PC-3 (cell line): ENCODE results near the gene SIX2. TPM values are rescaled to one million over a fixed set of nuclear protein-coding genes. Genes with fewer than 3 reads are reported as not detected.
A peak's percentile ranks its signal among the peaks of the same experiment; 100 is the strongest.

Experiments
- ATAC-seq: fragments of 200-7000 bp; cut with Tn5 transposase; 2 replicates; pipeline ENCODE4 v1.9.1; 2020; ENCODE audit warnings: mild to moderate bottlenecking, moderate library complexity
- BruUV-seq: library from RNA; stranded (reverse); fragments of 400-500 nt; replicated peaks from 2 replicates; lab custom pipeline; 2021; lab: Mats Ljungman, UMichigan
- CTCF ChIA-PET: fragments of 300-600 bp; sonication (Branson Sonifier 250); formaldehyde crosslinking; loops from one replicate; lab custom pipeline; 2022; ENCODE audit warnings: antibody characterized with exemption; lab: Charles Lee
- POLR2A ChIA-PET: fragments of 300-600 bp; sonication (Branson Sonifier 250); formaldehyde crosslinking; loops from one replicate; lab custom pipeline; 2022; ENCODE audit warnings: antibody characterized with exemption; ENCODE audit not compliant: unreplicated experiment; lab: Charles Lee
- DNase-seq: peaks from one replicate; pipeline ENCODE4 v3.0.0-alpha.2; 2015
- H2AFZ ChIP-seq: fragments of 300-600 bp; sonication (generic); 2 replicates; pipeline ENCODE4 v1.6.0; 2016; ENCODE audit warnings: antibody characterized with exemption, low read length
- H3F3A ChIP-seq: fragments of 300-600 bp; sonication (generic); one replicate; pipeline ENCODE4 v1.6.0; 2017; ENCODE audit warnings: antibody characterized with exemption, low read length, control low read depth, mild to moderate bottlenecking; ENCODE audit not compliant: unreplicated experiment
- H3K27ac ChIP-seq: fragments of 300-600 bp; sonication (generic); 2 replicates; pipeline ENCODE4 v1.5.1; 2016; ENCODE audit warnings: mild to moderate bottlenecking, low read length
- H3K27me3 ChIP-seq: fragments of 300-600 bp; sonication (generic); 2 replicates; pipeline ENCODE4 v1.6.1; 2016; ENCODE audit warnings: low read length, mixed read lengths
- H3K36me3 ChIP-seq: fragments of 300-600 bp; sonication (generic); 2 replicates; pipeline ENCODE4 v1.6.1; 2016; ENCODE audit warnings: low read depth, mixed run types, low read length, mixed read lengths
- H3K4me1 ChIP-seq: fragments of 300-600 bp; sonication (generic); 2 replicates; pipeline ENCODE4 v1.5.1; 2016; ENCODE audit warnings: low read length; ENCODE audit not compliant: insufficient read depth
- H3K4me2 ChIP-seq: fragments of 300-600 bp; sonication (generic); 2 replicates; pipeline ENCODE4 v1.6.0; 2016; ENCODE audit warnings: low read length
- H3K4me3 ChIP-seq: fragments of 300-600 bp; sonication (generic); 2 replicates; pipeline ENCODE4 v1.5.1; 2016; ENCODE audit warnings: mild to moderate bottlenecking, low read length, mixed read lengths
- H3K79me2 ChIP-seq: fragments of 300-600 bp; sonication (generic); 2 replicates; pipeline ENCODE4 v1.6.1; 2017; ENCODE audit warnings: low read length, mixed read lengths
- H3K9ac ChIP-seq: fragments of 300-600 bp; sonication (generic); 2 replicates; pipeline ENCODE4 v1.6.0; 2016; ENCODE audit warnings: mild to moderate bottlenecking, low read length
- H3K9me2 ChIP-seq: fragments of 300-600 bp; sonication (generic); replicated peaks from 2 replicates; pipeline ENCODE4 v1.6.1; 2016; ENCODE audit warnings: mixed run types, low read length, mixed read lengths
- H3K9me3 ChIP-seq: fragments of 300-600 bp; sonication (generic); 2 replicates; pipeline ENCODE4 v1.6.1; 2016; ENCODE audit warnings: low read length, mixed read lengths
- H4K20me1 ChIP-seq: fragments of 300-600 bp; sonication (generic); 2 replicates; pipeline ENCODE4 v1.6.1; 2016; ENCODE audit warnings: low read length, mixed read lengths
- CTCF ChIP-seq: fragments of 300-600 bp; sonication (generic); conservative IDR thresholded peaks from 2 replicates; pipeline ENCODE4 v1.5.1; 2017; ENCODE audit warnings: antibody characterized with exemption, low read depth, mild to moderate bottlenecking, low read length
- EZH2 ChIP-seq: fragments of 300-600 bp; sonication (generic); IDR thresholded peaks from one replicate; pipeline ENCODE4 v1.6.1; 2017; ENCODE audit warnings: antibody characterized with exemption, mild to moderate bottlenecking, low read length; ENCODE audit not compliant: unreplicated experiment
- EZH2phosphoT487 ChIP-seq: fragments of 300-600 bp; sonication (generic); IDR thresholded peaks from 2 replicates; pipeline ENCODE4 v1.6.1; 2018; ENCODE audit warnings: mild to moderate bottlenecking, antibody characterized with exemption, low read length, borderline replicate concordance
- intact Hi-C: fragments of 100-400 bp; cut with micrococcal nuclease; formaldehyde crosslinking; loops from 2 replicates; pipeline ENCODE4 v1.9.0; 2023
- total RNA-seq: library from RNA; depleted of rRNA; stranded (reverse); fragments of >200 nt; gene quantifications from 2 replicates; pipeline ENCODE4 v1.2.3, GENCODE V29; 2014

Gene SIX2
- total RNA-seq, 1 experiment from 2014 or later = 27.9 TPM

- Histone ChIP-seq H3K4me2 (no peak overlapping the region), H3K4me1 (peaks cover 13% of the 10 kb centered on the region), H3K9ac (no peak overlapping the region), H3K4me3 (no peak overlapping the region), H2AFZ (no peak overlapping the region), H3K79me2 (no peaks in the 10 kb centered on the region), H3K9me3 (no peaks in the 10 kb centered on the region), H3K27ac (no peak overlapping the region), H3K27me3 (no peaks in the 10 kb centered on the region), H3K9me2 (no peaks in the 10 kb centered on the region), H4K20me1 (no peaks in the 10 kb centered on the region), H3K36me3 (no peaks in the 10 kb centered on the region), H3F3A (no peaks in the 10 kb centered on the region)
- intact Hi-C loops = no loop called here
- ATAC-seq (no peak), DNase-seq (no peak)
- POLR2A ChIA-PET = no interaction called here
- BruUV-seq = no TSS peak
- no peak for TF ChIP-seq EZH2
- no peak for TF ChIP-seq EZH2phosphoT487
- no peak for TF ChIP-seq CTCF
- CTCF ChIA-PET = no interaction called here
Measured at GRCh38 chr2:45026924-45027450, 17.7 kb upstream of the SIX2 start.

GRCh38 chr2:45024600-45025291, 15.5 kb upstream of the SIX2 start:
- H3K79me2 ChIP-seq = no peaks in the 10 kb centered on the region
- no peaks in the 10 kb centered on the region for H3F3A ChIP-seq
- H3K9ac ChIP-seq = peak overlapping the region; percentile 52
- no TSS peak for BruUV-seq
- peaks cover 13% of the 10 kb centered on the region for H3K4me1 ChIP-seq
- no peaks in the 10 kb centered on the region for H3K27me3 ChIP-seq
- H3K4me3 ChIP-seq = no peak overlapping the region
- no peaks in the 10 kb centered on the region for H3K9me2 ChIP-seq
- TF ChIP-seq EZH2 (no peak), EZH2phosphoT487 (no peak), CTCF (peak; percentile 92)
- POLR2A ChIA-PET = interaction anchor here (0.5 to 0.6 kb wide), 4 partner anchors 64 to 416 kb away, joined by 5 to 15 read pairs (median 10); no protein-coding TSS in a partner anchor
- no peaks in the 10 kb centered on the region for H3K9me3 ChIP-seq
- H2AFZ ChIP-seq = no peak overlapping the region
- intact Hi-C loops = loop anchor here (1.0 to 2.0 kb wide), 6 partner anchors 104 to 470 kb away; no protein-coding TSS in a partner anchor
- CTCF ChIA-PET = interaction anchor here (0.6 to 1.6 kb wide), 13 partner anchors 16 to 510 kb away, joined by 3 to 12 read pairs (median 3); partner anchors contain the start of gene SIX2
- H4K20me1 ChIP-seq = no peaks in the 10 kb centered on the region
- H3K4me2 ChIP-seq = 0 out of 2 replicates have a peak overlapping the region, but pooled peaks have one; percentile 2
- peak; percentile 99 for DNase-seq
- H3K27ac ChIP-seq = peak overlapping the region; percentile 62
- peak; percentile 88 for ATAC-seq
- no peaks in the 10 kb centered on the region for H3K36me3 ChIP-seq

GRCh38 chr2:45024097-45024496, 14.8 kb upstream of the SIX2 start:
- Histone ChIP-seq H3F3A (no peaks in the 10 kb centered on the region), H4K20me1 (no peaks in the 10 kb centered on the region), H2AFZ (no peak overlapping the region), H3K9me2 (no peaks in the 10 kb centered on the region), H3K9ac (peak overlapping the region; percentile 6; the same call in 1 of the 2 replicates), H3K27me3 (no peaks in the 10 kb centered on the region), H3K4me2 (no peak overlapping the region), H3K79me2 (no peaks in the 10 kb centered on the region), H3K4me3 (no peak overlapping the region), H3K9me3 (no peaks in the 10 kb centered on the region), H3K36me3 (no peaks in the 10 kb centered on the region), H3K27ac (no peak overlapping the region), H3K4me1 (peaks cover 13% of the 10 kb centered on the region)
- TF ChIP-seq EZH2 (no peak), EZH2phosphoT487 (no peak), CTCF (no peak)
- POLR2A ChIA-PET = interaction anchor here (0.5 kb wide), 1 partner anchor 416 kb away, joined by 5 read pairs; no protein-coding TSS in a partner anchor
- ATAC-seq (no peak), DNase-seq (no peak)
- CTCF ChIA-PET = interaction anchor here (1.0 to 1.6 kb wide), 5 partner anchors 43 to 470 kb away, joined by 3 to 12 read pairs (median 7); no protein-coding TSS in a partner anchor
- intact Hi-C loops = loop anchor here (2.0 kb wide), 1 partner anchor 149 kb away; no protein-coding TSS in a partner anchor
- no TSS peak for BruUV-seq
